Caco-2 (cell line): Measurements from ENCODE around the gene TF. TPM values are rescaled to one million over a fixed set of nuclear protein-coding genes. Genes with fewer than 3 reads are reported as not detected.

Experiments used
- BruUV-seq: library from RNA; stranded (reverse); fragments of 400-500 nt; replicated peaks from 2 replicates; lab custom pipeline; 2021; lab: Mats Ljungman, UMichigan
- CTCF ChIA-PET: fragments of 300-600 bp; sonication (Branson Sonifier 250); formaldehyde crosslinking; loops from one replicate; lab custom pipeline; 2022; ENCODE audit warnings: antibody characterized with exemption; lab: Charles Lee
- POLR2A ChIA-PET: fragments of 300-600 bp; sonication (Branson Sonifier 250); formaldehyde crosslinking; loops from one replicate; lab custom pipeline; 2022; ENCODE audit warnings: antibody characterized with exemption; lab: Charles Lee
- DNase-seq, 2 experiments: peaks; one replicate each; pipeline versions ENCODE4 v3.0.0 to v3.0.0-alpha.2; 2020 to 2022
- H3K27me3 ChIP-seq: replicated peaks from 2 replicates; pipeline ENCODE4 v1.6.0; 2011; ENCODE audit warnings: low read length; ENCODE audit not compliant: control insufficient read depth, insufficient read depth
- H3K36me3 ChIP-seq: 2 replicates; pipeline ENCODE4 v1.5.1; 2011; ENCODE audit warnings: low read length; ENCODE audit not compliant: control insufficient read depth, insufficient read depth
- H3K4me1 ChIP-seq: fragments of 250-450 bp; sonication (Bioruptor Pico); 2 replicates; pipeline ENCODE4 v1.5.1; 2020; ENCODE audit warnings: mild to moderate bottlenecking
- H3K4me3 ChIP-seq: 2 replicates; pipeline ENCODE4 v1.5.1; 2011; ENCODE audit warnings: low read depth, mild to moderate bottlenecking, control low read depth, low read length
- H3K9me3 ChIP-seq: fragments of 250-450 bp; sonication (Bioruptor Pico); 2 replicates; pipeline ENCODE4 v1.5.1; 2020; ENCODE audit warnings: mild to moderate bottlenecking, moderate library complexity
- H3K27ac Mint-ChIP-seq: one replicate; pipeline ENCODE4 v1.8.0; 2022; ENCODE audit warnings: mixed read lengths; ENCODE audit not compliant: unreplicated experiment
- H3K27me3 Mint-ChIP-seq: one replicate; pipeline ENCODE4 v1.8.0; 2022; ENCODE audit warnings: mixed read lengths; ENCODE audit not compliant: insufficient read depth, unreplicated experiment
- H3K36me3 Mint-ChIP-seq: one replicate; pipeline ENCODE4 v1.8.0; 2022; ENCODE audit warnings: mild to moderate bottlenecking, mixed read lengths; ENCODE audit not compliant: insufficient read depth, unreplicated experiment
- H3K4me1 Mint-ChIP-seq: one replicate; pipeline ENCODE4 v1.8.0; 2022; ENCODE audit warnings: low read depth, mixed read lengths; ENCODE audit not compliant: unreplicated experiment
- H3K4me3 Mint-ChIP-seq: one replicate; pipeline ENCODE4 v1.8.0; 2022; ENCODE audit warnings: mild to moderate bottlenecking, moderate library complexity, mixed read lengths; ENCODE audit not compliant: unreplicated experiment
- H3K9me3 Mint-ChIP-seq: one replicate; pipeline ENCODE4 v1.8.0; 2022; ENCODE audit warnings: mixed read lengths; ENCODE audit not compliant: unreplicated experiment
- CTCF ChIP-seq, 2 experiments: fragments of 200-600 bp in 1 of 2; IDR thresholded peaks; 1 replicate in 1 of 2; 2 replicates in 1 of 2; pipeline versions ENCODE4 v1.5.1 to v1.8.0; 2011 to 2022; ENCODE audit warnings: antibody characterized with exemption in 1 of 2, control low read depth in 1 of 2, inconsistent platforms in 1 of 2, low read depth in 1 of 2, low read length in 1 of 2, mild to moderate bottlenecking in 1 of 2, moderate library complexity in 1 of 2; ENCODE audit not compliant: insufficient read depth in 1 of 2, severe bottlenecking in 1 of 2, unreplicated experiment in 1 of 2
- intact Hi-C: fragments of 100-400 bp; cut with micrococcal nuclease; formaldehyde crosslinking; loops from one replicate; pipeline ENCODE4 v1.10.0; 2022; ENCODE audit not compliant: unreplicated experiment
- total RNA-seq: library from RNA; stranded (reverse); gene quantifications from 2 replicates; pipeline ENCODE4 v1.2.3, GENCODE V29; 2022

Gene TF
- total RNA-seq, 1 experiment from 2014 or later = 23.4 TPM

GRCh38 chr3:133829310-133829707 lies 83.1 kb downstream of the TF start:
- Histone ChIP-seq H3K36me3 (peaks cover 1% of the 10 kb centered on the region), H3K9me3 (no peaks in the 10 kb centered on the region), H3K27me3 (no peaks in the 10 kb centered on the region), H3K4me3 (no peak overlapping the region), H3K4me1 (no peaks in the 10 kb centered on the region)
- DNase-seq = no peak
- Mint-ChIP-seq H3K4me3 (no peak overlapping the region), H3K36me3 (no peaks in the 10 kb centered on the region), H3K27ac (no peak overlapping the region), H3K4me1 (no peaks in the 10 kb centered on the region), H3K27me3 (no peaks in the 10 kb centered on the region), H3K9me3 (no peaks in the 10 kb centered on the region)
- ChIA-PET POLR2A (no interaction called here), CTCF (no interaction called here)
- intact Hi-C loops = loop anchor here (5.0 kb wide), 1 partner anchor 68 kb away; the partner anchor contains the start of gene RAB6B
- no TSS peak for BruUV-seq
- no peak for TF ChIP-seq CTCF (IDR thresholded peaks at IDR 0.05; ENCODE audit: insufficient read depth in 1 of 2, low read depth in 1 of 2, low read length in 1 of 2, severe bottlenecking in 1 of 2, unreplicated experiment in 1 of 2)

GRCh38 chr3:133830071-133830470 lies 83.9 kb downstream of the TF start:
- Mint-ChIP-seq H3K27ac (no peak overlapping the region), H3K4me1 (no peaks in the 10 kb centered on the region), H3K36me3 (no peaks in the 10 kb centered on the region), H3K4me3 (no peak overlapping the region), H3K27me3 (no peaks in the 10 kb centered on the region), H3K9me3 (no peaks in the 10 kb centered on the region)
- ChIA-PET CTCF (no interaction called here), POLR2A (no interaction called here)
- Histone ChIP-seq H3K4me1 (no peaks in the 10 kb centered on the region), H3K4me3 (no peak overlapping the region), H3K9me3 (no peaks in the 10 kb centered on the region), H3K36me3 (no peaks in the 10 kb centered on the region; the same call in 1 of the 2 replicates), H3K27me3 (no peaks in the 10 kb centered on the region)
- DNase-seq = no peak
- no TSS peak for BruUV-seq
- intact Hi-C loops = no loop called here
- TF ChIP-seq CTCF (IDR thresholded peaks at IDR 0.05; ENCODE audit: insufficient read depth in 1 of 2, low read depth in 1 of 2, low read length in 1 of 2, severe bottlenecking in 1 of 2, unreplicated experiment in 1 of 2) = no peak

- no TSS peak for BruUV-seq
- Histone ChIP-seq H3K36me3 (no peaks in the 10 kb centered on the region), H3K4me3 (no peak overlapping the region), H3K27me3 (no peaks in the 10 kb centered on the region), H3K4me1 (no peaks in the 10 kb centered on the region), H3K9me3 (no peaks in the 10 kb centered on the region)
- no peak overlapping the region for H3K4me3 Mint-ChIP-seq
- H3K36me3 Mint-ChIP-seq = no peaks in the 10 kb centered on the region
- ChIA-PET CTCF (interaction anchor here (1.0 kb wide), 2 partner anchors 12 to 165 kb away, joined by 3 read pairs; no protein-coding TSS in a partner anchor), POLR2A (no interaction called here)
- TF ChIP-seq CTCF (IDR thresholded peaks at IDR 0.05; ENCODE audit: insufficient read depth in 1 of 2, low read depth in 1 of 2, low read length in 1 of 2, severe bottlenecking in 1 of 2, unreplicated experiment in 1 of 2) = peak; percentile 41 to 70
- intact Hi-C loops = no loop called here
- H3K27me3 Mint-ChIP-seq = no peaks in the 10 kb centered on the region
- peak in 1 of 2 experiments; percentile 36 for DNase-seq
- no peaks in the 10 kb centered on the region for H3K4me1 Mint-ChIP-seq
- no peaks in the 10 kb centered on the region for H3K9me3 Mint-ChIP-seq
- H3K27ac Mint-ChIP-seq = no peak overlapping the region
Observed at GRCh38 chr3:133831966-133832801, 86.0 kb downstream of the TF start.
